ENCODE results near the gene VPS26A.

VPS26A gene

DNA sequence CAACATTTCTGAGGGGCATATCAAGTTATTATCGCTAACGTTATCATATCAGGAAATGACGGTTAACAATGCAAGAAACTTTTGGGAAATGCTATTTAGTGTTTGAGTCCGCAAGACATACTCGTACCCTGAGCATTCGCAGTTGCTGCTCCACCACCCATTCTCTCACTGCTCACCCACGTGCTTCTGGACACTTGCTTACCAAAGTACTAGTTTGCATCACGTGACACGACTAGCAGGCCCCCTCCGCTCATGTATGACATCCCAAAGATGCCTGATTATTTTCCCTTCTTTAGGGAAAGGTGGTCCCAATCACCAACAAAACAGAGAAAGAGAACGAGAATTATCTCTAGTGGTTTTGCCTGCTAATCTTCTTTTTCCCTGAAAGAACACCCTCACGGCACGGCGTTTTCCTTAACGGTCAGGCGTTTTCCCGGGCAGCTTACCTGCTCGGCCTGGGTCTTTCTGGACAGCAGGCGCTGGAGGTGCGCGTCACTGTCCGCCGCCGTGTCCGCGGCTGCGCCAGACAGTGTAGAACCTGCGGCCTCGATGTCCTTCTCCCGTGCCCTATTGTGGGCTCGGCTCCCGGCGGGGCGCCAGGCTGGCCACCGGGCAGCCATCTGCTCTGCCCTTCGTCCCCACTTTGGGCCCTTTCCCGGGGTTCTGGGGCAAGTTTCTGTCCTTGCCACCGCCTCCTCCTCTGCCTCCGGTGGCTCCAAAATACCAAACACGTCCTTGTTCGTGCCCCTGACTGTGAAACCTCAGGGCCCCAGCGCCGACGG lies 56.0 kb downstream of the VPS26A start, which contains the start of gene SUPV3L1:
Gene SUPV3L1, plus strand, starts transcription at position 492 of the 782 bp plus-strand sequence. Its CDS starts 58 bp downstream, at position 550.
- DNase-seq = peak; percentile 88

DNA sequence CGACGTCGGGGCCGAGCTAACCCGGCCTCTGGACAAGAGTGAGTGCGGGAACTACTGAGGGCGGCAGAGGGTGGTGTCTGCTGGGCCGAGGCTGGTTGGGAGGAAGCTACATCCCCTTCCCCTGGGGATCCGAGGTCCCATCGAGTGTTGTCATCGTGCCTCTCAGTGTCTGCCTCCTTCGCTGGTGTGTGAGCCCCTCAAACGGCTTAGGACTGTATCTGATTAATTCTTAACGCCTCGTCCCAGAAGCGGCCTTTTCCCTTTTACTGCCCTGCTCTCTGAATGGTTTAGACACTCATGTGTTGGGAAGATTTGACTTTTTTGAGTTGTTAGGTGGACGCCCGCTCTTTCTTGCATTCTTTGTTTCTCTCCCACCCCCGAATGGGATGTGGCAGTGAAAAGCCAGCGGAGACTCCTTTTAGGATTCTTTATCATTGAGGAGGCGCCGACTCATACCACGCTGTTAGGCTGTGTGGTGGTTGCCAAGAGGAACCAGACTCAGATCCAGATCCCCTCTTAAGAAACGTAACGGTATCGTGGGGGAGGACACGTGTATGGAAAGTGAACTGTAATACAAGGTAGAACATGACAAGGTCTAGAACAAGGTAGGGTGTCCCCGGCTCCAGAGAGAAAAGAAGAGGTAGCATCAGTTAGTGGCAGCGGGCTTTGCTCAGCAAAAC lies 56.7 kb downstream of the VPS26A start:
- DNase-seq = no peak

DNA sequence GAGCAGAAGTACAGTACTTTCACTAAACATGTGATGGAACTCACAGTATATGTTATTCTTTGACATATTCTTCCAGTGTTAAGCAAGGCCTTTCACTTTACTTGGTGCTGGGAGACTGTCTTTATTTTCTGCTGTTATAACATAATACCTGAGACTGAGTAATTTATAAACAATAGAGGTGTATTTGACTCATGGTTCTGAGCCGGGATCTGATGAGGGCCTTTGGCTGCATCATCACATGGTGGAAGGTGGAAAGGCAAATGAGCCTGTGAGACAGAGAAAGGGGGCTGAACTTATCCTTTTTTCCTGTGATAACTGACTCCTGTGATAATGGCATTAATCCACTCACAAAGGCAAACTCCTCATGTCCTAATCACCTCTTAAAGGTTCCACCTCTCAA lies 57.5 kb downstream of the VPS26A start:
- DNase-seq = no peak

DNA sequence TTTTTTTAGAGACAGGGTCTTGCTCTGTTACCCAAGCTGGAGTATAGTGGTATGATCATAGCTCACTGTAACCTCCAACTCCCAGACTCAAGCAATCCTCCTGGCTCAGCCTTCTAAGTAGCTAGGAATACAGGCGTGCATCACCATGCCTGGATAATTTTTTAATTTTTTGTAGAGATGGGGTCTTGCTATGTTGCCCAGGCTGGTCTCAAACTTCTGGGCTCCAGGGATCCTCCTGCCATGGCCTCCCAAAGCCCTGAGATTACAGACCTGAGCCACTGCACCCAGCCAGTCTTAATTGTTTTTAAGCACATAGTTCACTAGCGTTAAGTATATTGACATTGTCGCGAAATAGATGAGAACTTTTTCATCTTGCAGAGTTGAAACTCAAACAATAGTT lies 58.0 kb downstream of the VPS26A start:
- no peak for DNase-seq

DNA sequence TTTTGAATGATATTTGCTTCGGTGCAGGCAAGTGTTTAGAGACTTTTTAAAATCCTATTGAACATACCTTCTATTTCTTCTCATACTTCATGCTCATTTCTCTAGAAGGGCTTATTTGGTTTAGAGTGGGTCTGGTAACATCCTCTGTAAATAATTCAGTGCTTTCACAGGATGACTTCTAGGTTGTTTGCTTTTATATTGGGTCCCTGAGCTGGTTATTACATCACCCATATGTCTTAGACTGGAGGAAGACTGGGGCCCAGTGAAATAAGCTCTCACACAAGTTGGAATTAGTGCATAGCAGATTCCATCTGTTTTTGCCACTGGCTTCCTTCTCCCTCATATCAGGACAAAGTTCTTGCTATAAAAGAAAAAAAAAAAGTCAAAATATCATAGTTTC lies 62.5 kb downstream of the VPS26A start:
- DNase-seq = no peak

DNA sequence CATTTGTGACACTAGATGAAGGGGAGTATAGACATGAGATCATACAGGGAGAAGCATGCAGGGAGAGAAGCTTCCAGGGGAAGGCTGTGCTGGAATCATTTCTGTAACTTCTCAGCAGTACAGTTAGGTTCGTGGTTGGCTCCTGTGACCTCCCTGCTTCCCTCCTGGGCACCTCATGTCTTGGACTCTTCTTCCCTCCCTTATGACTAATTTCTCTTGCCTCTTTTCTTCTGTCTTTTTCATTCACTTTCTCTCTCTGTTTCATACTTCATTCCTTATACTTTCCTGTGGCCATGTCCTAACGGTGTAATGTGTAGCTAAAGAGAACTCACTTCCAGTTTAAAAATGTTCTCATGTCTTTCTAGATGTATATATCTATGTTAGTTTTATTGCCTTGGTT lies 77.1 kb downstream of the VPS26A start:
- DNase-seq = no peak

DNA sequence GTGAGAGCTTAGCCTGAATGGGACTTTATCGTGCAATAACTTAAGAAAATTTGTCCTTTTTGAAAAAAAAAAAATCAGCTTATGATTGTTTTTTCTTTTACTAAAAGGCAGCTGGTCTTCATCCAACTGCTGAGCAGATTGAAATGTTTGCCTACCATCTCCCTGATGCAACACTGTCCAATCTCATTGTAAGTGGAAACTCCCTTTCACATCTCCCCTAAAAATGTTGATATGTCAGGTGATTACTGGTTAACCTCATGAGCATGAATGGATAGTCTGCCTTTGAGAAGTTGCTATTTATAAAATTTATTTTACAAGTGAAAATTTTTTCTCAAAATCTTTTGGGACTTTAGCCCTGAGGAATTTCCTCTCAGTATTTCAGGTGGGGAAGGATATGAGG lies 78.4 kb downstream of the VPS26A start:
- no peak for DNase-seq

DNA sequence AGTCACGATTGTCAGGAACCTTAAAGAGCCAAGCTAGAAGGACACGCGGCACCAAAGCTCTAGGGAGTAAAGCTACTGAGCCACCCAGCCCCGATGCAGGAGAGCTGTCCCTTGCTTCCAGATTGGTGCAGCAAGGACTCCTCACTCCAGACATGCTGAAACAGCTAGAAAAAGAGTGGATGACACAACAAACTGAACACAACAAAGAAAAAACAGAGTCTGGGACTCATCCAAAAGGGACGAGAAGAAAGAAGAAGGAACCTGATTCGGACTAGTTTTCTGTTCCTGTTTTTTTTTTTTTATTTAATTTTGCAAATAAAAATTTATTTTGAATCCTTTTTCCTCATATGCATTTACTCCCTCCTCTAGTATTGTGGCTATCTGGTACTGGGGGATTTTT lies 84.8 kb downstream of the VPS26A start:
- DNase-seq = no peak

DNA sequence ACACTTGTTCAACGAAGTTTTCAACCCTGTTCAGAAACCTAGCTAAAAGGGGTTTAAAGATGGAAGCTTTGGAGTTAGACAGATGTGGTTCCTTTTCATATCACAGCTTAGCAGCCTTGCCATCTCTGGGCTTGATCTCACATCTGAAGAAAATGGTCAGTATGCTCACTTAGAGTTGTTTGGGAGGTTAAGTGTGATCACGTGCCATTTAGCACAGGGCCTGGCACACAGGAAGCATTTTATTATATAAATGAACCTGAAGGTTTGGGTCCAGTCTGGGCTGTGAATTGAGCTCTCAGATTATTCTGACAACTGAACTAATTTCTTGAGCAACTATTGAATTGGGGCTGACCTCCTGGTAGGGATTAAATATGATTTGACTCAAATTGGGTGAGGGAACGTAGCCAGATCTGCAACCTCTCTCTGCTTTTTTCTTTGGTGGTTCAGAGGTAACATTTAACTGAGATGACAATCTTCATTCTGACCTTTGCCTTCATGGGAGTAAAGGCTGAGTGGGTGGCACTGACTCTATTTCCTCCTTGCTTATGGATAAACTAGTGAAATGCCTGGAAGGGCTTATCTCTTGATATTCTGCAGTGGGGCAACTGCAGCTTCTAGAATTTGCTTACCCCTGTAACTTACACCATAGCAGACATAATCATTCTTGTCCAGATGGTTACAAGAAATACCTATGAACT lies 86.0 kb downstream of the VPS26A start:
- DNase-seq = no peak

DNA sequence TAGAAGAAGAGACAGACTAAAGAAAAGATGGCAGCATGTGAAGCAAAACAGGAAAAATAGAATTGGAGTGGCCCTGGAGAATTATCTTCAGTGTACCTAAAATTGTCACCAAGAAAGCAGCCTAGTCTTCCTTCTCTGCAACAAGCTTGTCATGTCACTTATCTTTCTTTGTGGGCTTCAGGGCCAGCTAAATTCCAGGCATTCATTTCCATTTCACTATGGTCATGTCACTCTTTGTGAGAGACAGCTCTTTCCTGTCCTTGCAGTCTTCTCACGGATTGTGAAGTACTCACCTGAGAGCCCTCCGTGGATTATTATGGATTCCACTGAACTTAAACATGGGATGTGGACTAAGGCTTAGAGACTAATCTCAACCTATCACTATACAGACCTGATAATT lies 87.1 kb downstream of the VPS26A start:
- DNase-seq = no peak

DNA sequence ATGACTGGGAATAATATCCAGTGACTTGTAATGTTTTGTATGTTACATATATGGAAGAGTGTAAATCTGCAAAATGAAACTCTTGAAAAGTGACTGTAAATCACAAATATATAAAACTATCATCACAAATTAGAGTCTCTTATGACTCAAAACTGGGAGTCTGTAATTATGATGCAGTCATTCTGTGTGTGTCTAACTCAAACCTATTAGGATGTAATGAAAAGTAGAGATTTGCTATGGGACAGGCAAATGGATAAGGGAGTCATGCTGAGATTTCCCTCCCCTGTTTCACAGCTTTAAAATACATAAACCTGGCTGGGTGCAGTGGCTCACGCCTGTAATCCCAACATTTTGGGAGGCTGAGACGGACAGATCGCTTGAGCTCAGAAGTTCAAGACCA lies 87.5 kb downstream of the VPS26A start:
- DNase-seq = no peak

DNA sequence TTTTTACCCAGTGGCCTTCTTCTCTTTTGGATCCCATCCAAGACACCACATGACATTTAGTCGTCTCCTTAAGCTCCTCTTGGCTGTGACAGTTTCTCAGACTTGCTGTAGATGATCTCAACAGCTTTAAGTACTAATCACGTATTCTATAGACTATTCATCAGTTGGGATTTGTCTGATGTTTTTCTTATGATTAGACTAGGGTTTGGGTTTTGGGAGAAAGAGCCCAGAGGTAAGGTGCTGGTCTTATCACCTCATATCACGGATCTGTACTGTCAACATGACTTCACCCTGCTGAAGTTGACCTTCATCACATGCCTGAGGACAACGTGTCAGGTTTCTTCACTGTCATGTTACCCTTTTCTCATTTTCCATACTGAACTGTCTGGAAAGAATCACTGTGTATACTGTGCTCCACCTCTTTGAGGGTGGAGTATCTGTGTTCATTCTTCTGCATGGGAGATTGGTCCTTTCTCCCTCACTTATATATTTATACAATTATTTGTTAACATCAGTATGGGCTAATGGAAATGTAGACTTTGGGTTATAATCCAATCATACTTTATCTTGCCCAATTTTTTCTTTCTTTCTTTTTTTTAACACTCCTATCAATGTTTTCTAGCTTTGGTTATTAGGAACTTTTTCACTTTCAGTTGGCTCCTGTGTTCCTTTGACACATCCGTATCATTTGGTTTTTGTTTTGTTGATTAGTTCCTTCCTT lies 89.8 kb downstream of the VPS26A start:
- DNase-seq = no peak

DNA sequence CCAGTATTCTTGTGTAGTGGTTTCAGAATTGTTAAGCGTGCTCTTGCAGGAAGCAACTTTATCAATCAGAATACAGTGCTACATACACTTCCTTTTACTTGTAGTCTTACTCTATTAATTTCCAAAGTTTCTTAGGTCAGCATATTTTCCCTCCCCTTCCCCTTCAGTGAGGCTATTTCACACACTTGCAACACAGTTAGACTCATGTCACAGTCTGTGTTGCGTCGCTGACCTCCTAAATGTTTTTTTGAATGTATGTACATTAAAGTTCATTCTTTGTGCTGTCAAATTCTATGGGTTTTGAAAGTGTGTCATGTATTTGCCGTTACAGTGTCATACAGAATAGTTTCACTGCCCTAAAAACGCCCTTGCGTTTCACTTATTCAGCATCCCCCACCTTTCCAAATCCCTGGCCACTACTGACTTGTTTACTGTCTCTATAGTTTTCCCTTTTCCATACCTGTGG lies 90.7 kb downstream of the VPS26A start:
- no peak for DNase-seq

DNA sequence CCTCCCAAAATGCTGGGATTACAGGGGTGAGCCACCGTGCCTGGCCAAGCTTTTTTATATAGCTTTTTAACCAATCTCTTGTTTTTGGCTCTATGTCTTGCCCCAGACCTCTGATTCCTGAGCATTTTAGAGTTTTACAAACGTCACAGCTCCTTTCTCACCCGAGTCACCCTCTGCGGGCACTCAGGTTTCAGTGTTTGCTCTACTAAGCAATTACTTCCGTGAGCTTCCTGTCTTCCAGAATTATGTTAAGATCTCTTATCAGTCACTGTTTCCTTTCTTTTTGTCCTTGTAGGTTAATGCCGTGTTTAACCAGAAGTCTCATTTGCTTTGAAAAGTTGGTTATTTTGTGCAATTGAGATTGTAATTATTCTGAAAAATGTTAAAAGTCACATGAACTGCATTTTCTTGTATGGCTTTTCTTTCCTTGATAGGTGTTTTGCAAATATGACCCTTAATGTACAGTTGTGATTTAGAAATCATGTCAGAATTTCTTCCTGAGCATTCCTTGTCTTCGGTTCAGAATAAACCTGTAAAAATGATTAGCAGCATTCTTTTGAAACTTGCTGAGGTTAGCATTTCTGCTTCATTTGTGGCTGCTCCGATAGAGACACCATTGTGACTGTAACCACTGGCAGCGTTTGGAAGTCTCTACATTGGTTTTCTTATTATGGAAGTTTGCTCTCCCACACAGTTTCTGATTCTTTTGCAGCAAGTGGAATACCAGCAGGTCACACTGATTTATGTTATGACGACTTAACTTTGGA lies 91.6 kb downstream of the VPS26A start:
- DNase-seq = no peak

DNA sequence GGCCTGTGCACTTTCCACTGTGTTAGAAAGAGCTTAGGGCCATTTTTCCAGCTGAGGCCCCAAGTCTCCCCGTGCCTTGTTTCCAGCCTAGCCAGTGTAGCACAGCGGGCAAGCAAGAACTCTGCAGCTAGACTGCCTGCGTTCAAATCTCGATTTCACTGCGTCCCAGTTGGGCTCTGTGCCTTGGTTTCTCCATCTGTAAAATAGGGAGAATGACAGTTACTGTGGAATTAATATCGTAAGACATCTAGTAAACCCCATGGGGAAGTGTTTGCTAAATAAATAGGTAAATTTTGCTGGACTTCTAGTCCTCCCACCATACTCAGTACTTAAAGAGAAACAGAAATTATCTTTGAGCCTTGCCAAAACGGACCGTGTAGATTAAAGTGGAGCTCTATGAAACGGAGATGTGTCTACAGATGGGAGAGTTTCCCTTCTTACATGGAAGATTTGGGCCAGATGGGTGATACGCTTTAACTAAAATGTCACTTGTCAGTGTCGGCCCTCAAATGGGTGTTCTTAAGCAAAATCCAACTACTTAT lies 92.7 kb downstream of the VPS26A start:
- DNase-seq = no peak

DNA sequence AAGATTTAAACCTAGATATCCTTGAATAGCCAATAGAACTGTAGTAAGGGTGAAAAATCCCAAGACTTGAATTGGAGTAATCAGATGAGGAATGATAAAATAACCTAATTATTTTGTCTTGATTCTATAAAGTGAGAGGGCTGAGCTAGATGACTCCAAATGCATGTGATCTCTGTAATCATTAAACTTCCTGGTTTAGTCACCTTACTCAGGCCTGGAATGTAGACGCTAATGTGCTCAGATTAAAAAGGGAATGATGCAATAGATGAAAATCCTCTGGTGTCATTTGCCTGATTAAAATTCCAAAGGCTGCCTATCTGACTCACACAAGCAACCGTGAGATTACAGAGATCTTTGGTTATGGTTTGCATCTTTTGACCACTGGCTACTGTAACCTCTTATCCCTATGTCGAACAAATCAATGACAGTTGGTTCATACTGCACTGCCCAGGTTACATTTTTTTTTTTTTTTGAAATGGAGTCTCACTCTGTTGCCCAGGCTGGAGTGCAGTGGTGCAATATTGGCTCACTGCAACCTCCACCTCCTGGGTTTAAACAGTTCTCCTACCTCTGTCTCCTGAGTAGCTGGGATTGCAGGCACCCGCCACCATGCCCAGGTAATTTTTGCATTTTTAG lies 93.3 kb downstream of the VPS26A start:
- DNase-seq = no peak

DNA sequence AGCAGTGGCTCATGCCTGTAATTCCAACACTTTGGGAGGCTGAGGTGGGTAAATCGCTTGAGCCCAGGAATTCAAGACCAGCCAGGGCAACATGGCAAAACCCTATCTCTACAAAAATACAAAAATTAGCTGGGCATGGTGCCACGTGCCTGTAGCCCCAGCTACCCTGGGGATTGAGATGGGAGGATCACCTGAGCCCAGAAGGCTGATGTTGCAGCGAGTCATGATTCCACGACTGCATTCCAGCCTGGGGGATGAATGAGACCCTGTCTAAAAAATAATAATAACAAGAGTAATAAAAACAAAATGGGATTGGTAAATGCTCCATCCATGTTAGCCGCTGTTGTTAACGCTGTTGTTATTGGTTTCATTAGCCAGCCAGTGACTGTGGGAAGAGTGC lies 94.9 kb downstream of the VPS26A start:
- no peak for DNase-seq

DNA sequence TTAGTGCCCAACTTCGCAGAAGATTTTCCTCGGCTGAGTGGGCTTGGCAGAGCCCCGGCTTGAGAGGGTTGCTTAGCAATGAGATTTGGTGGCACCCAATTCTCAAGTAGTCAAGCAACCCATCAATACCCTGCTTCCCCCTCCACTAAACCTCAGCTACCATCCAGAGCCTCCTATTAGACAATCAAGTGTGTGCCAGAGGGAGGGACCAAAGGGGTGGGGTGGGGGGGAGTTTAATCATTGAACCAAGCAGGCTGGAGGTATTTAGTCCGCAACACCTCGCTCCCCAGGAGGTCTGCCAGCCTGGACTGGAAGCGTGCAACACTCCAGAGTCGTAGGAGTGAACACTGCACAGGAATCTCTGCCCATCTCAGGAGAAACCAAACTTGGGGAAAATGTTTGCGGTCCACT lies 96.1 kb downstream of the VPS26A start, which contains the start of gene HKDC1:
Gene HKDC1, plus strand, starts transcription at position 292 of the 411 bp plus-strand sequence. Its CDS starts 104 bp downstream, at position 396.
- DNase-seq = no peak

DNA sequence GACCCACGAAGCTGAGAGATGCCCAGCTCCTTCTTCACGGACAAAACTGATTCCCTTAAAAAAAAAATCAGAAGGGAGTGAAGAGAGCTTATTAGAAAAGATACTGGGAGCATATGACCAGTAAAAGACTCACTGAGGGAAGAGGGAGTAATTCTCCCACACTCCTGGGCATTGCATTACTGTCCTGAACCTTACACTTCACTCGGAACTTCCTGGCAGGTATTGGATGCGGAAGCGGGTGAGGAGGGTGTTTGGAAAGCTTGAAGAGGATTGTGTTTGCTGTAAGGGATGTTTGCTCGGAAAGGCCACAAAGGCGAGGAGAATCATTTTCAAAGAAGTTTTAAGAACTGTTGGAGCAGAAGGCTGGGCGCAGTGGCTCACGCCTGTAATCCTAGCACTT lies 96.5 kb downstream of the VPS26A start:
- DNase-seq = no peak
